Measurements from ENCODE around the gene EYS.
"Not testable (repeated sequence)": the region's sequence is repeated elsewhere in the genome, so short reads cannot be mapped to it uniquely, and the experiment has no call there.

The EYS gene

DNA sequence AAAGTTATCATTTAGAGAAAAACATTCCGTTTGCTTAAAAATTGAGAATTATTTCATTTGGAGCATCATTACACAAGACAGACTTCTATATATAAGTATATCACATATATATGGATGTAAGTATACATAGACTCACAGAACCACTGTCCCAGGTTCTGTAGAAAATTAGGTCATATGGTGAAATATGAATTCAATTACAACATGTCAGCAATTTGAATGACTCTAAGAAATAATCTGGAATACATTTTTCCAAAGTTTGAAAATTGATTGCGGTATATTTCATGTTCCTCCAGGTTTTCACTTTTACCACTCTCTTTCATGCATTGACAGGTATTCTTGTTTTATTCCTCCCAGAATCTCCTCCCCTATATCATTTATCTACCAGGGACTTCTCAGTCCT is 1179.1 kb downstream of the EYS start:
- DNase-seq: no peak

DNA sequence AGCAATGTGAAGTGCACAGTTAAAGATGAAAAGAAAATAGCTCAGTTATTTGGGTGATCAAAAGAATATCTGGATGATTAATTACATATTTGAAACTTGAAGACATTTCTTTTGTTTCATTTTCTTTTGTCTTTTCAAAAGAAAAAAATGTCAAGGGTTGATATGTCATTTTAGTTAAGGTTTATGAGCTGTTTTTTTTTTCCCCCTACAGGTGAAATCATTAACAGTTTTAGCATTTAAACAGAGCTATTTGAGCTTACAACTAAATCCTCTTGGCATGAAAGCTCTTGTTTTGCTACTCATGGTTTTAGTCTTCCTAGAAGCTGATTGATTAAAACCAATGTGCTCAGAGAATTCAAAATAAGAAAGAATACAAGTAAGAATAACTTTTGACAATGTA is 1184.2 kb downstream of the EYS start:
- no peak for DNase-seq

DNA sequence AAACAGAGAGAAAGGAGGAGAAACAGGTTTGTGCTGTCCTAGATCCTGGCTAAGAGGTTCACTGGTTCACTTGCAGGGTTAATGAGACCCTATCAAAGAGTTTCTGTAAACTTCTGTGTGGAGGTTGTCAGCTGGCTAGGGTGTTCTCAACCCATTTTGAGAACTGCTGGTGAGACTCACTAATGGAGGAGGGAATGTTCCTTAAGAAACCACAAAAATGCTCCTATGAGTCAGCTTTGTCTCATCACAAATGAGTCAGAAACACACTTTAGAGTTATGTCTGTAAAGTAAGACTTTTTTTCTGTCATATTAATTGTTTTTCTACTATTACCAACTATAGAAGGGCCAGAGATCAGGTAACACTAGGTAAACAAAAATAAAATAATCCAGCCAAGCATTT is 1187.0 kb downstream of the EYS start:
- DNase-seq: no peak

DNA sequence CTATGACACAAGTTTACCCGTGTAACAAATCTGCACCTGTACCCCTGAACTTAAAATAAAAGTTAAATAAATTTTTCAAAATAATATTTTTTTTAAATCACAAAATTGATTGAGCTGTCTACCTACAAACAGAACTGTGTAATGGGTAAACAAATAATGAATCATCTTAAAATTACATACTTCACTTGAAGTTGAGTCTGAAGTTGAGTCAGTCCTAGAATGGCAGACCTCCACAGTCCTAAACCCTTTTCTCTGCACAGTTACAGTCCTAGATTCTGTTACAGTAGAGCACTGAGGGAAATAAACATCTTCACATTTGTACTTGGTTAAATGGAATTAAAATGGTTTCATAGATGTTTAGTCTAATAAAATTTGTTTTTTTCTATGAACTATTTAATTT is 1190.6 kb downstream of the EYS start:
- no peak for DNase-seq

DNA sequence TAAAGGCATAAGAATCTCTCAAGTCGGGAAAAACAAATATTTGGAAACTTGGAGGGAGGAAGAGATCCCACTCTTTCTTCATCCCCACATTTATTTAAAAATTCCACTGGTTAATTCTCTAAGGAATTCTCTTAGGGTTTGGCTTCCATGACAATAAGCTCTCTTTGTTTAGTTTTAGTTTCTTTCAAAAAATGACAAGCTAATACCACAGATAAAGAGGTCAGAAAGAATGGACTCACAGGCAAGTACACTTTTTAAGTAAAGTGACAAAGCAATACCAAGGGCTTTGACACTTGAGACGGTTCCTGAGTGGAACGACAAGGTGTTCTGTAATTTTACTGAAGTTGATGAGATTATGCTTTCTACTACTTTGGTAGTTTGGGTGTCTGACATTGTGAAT is 1199.4 kb downstream of the EYS start:
- no peak for DNase-seq

DNA sequence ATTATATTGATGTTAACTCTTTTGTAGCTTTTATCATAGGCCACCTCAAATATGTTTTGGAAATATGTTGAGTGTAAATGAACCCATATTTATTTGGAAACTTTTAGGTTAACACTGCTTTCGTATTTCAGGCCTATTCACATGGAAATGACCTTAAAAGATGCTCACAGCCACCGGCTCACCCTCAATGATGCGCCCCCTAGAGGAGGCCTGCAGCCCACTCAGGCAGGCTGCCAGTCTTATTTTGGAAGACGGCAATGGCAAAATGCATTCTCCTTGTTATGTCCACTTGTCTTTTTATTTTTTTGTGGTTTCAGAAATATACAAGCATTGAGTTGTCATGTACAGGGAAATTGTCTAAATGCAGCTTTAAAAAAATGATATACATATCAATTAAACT is 1201.7 kb downstream of the EYS start:
- no peak for DNase-seq

DNA sequence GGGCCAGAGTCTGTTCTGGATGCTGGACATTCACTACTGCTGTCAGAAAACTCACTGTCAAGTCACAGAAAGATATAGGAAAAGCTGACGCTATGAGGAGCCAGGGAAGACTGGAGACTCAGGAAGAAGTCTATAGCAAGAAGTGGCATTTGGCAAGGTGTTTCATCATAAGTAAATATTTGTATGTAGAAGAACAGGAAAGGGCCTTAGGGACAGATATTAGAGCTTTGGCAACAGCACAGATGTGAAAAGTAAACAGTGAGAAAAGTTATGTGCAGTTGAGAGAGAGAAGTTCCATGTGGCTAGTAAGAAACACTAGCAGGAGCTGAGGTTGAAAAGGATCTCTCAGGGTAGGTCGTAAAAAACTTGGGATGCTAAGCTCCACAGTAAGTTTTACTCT is 1202.5 kb downstream of the EYS start:
- no peak for DNase-seq

DNA sequence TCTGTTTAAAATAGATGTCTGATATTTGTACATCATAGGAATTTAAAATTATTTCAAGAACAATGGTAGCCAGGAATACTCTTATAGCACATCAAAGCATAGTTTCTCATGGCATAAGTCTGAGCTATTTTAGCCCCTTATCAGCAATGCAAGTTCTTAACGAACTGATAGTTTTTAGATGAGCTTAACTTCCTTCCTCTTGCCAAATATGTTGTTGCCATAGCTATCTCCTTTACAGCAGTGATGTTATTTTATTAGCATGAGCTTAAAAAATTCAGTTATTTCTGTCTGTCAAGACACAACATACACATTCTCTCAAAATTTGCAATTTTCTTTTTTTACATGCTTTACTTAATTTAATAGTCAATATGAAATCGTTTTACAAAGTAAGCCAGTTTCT is 1204.2 kb downstream of the EYS start:
- no peak for DNase-seq

DNA sequence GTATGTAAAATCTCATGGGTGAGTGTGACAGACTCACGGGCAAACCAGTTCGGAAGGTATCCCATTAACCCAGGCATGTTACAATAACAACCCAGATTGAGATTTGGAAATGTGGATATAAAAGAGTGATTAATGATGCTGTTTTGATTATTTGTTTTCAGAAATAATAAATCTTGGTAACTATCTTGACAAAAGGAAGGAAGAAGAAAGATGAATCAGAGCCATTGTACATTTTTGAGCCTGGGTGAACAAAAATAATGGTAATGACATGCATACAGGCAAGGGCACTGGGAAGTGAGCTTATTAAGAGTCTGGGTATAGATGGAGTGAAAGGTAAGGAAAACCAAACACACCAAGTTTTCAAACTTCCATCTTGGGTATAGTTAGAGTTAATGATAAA is 1209.4 kb downstream of the EYS start:
- DNase-seq: no peak

DNA sequence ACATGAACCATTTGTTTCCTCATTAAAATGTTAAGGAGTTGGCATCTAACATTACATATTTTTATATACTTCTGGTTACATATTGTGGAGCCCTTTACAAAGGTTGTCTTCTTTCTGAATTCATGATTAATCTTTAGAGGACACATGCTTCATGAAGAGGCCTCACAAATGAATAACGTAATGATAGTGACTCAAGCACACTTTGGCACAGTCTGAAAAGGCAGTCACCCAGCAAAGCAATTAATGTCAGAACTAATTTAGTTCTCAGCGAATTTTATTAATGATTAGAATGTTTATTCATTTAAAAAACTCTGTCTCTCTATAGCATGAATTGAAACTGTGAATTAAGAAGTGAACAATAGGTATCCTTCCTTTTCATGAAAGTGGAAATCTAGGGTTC is 1217.3 kb downstream of the EYS start:
- DNase-seq: no peak

DNA sequence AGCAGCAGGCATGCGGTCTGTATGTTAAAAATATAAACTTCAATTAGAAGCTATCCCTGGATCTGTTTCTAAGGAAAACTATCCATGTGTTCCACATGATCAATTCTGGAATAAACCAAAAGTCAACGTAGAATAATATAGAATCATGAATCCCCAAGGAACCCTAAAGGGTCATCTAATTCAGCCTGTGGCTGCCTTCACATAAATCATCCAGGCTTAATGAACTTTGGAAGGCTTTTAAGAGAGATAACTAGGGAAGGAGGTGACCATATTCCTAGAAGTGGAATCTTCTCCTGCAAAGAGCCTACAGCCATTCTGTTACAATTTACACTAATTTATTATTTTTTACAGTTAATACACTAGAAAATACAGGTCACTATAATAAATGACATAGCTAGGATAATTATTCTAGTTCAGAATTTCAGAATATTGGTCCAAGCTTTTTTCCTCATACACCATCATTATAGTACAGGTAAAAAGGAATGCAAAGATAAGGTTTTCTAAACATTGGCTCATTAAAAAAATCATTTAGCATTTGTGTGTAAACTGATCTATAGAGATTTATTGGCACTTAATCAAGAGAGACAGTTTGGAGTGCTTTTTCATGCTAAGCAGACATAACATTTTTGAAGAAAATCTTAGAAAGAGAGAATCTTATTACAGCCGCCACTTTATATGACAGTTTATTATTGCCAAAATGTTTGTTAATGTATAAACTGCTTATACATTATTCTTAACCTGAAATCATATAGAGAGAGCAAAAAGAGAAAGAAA is 1220.3 kb downstream of the EYS start:
- no peak for DNase-seq

DNA sequence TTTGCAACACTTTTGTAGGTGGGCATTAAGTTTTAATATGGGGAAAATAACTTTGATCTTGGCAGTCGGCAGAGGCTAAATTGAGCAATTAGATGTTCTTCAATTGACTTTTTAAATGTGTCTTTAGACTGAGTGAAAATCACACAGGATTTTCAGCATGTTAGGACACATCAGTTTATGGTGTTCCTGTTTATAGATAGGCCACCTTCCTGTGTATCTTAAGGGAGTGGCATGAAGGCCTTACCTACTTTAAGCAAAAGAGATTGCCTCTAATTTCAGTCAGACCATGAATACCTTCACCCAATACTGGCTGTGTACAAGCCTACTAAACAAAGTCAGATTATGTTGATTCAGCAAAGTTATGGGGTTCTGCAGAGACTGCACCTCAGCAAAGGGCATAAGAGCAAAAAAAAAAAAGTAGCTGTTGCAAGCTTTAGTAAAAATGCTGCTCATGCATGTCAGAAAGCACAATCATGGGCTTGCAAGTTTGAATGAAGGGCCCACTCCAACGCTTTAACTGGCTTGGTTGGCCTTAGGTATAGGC is 1223.0 kb downstream of the EYS start:
- no peak for DNase-seq

DNA sequence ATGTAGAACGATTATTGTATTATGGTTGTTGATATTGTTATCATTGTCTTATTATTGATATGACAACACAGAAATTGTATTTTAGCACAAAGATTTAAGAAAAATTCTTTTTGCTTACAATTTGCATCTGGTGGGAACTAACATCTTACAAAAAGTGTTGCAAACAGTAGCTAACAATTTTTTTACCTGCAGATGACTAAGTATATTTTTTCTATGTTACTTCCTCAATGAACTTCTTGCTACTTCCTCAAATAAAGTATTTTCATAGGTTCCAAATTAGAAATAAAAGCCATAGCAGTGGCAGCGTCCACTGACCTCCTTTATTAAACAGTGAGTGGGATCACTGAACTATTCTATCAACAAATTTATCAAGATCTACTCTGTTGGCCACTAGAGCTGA is 1224.4 kb downstream of the EYS start:
- DNase-seq: no peak

DNA sequence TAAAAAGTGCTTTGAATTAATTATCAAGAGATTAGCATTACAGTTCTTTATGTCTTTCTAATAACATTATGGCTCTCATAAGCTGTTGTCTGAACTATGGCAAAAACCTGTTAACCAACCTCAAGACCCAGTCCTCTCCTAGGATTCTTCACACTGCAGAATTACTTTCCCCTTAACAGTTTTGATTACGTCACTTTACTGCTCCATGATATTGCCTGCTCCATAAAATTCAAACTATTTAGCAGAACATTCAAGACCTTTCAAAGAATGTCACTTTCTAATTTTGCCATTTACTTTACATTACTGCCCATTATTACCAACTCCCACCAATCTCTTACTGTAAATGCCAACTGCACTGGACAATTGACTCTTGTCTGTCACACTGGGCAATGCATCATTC is 1227.9 kb downstream of the EYS start:
- no peak for DNase-seq

DNA sequence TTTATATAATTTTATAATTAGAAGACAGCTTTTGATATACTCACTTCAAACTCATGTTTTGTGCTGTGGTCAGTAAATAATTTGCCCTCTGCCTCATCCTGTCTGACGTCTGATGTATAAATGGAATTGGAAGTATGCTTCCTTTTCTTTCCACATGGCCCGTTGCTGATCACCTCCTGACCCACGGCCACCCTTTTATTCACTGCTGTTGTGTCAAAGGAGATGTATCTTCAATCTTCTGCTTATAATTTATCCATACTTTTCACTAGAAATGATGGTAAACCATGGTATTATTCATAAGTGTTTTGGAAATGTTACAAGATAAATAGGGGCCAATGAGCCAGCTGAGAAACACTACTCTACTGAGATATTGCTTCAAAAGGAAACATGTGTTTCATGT is 1229.6 kb downstream of the EYS start:
- no peak for DNase-seq

DNA sequence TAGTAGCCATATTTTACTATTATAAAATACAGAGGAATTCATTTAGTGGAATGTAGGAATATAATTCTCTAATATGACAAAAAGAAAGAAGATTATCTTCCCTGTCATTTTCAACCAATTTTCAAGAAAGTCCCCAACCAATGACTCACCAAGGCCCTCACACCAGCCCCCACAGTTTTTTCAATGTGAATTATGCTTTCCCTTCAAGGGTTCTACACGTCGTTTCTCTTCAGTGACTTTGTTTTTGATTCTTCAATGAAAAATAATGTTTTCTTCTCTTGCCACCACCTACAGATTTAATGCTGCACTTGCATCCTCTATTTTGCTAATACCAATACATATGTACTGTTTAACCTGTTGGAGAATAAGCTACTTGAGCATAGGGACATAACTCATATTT is 1230.1 kb downstream of the EYS start:
- DNase-seq: no peak

DNA sequence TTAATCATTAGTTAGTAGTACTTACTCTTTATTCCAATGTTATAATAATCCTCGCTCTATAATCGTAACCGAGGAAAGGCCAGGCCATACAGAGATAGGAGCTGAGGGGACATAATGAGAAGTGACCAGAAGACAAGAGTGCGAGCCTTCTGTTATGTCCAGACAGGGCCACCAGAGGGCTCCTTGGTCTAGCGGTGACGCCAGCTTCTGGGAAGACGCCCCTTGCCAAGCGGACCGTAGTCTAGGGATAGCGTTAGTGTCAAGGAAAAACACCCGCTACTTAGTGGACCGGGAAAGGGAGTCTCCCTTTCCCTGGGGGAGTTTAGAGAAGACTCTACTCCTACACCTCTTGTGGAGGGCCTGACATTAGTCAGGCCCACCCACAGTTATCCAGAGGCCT is 1237.6 kb downstream of the EYS start:
- not testable (repeated sequence) for DNase-seq

DNA sequence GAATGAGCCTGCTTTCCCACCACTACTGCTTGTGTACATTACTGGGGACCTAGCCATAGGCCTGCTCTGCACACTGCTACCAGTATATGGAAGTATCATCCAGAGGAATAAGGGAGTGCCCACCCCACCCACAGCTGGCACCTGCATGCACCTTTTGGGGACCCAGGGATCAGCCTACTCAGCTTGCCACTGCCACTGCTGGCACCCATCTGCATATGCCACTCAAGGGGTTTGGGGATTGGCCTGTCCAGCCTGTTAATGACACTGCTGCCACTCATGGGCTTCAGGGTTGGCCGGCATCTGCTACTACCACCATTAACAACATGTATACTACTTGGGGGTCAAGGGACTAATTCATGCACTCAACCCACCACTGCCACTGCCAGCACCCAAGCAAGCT is 1239.4 kb downstream of the EYS start:
- no peak for DNase-seq

DNA sequence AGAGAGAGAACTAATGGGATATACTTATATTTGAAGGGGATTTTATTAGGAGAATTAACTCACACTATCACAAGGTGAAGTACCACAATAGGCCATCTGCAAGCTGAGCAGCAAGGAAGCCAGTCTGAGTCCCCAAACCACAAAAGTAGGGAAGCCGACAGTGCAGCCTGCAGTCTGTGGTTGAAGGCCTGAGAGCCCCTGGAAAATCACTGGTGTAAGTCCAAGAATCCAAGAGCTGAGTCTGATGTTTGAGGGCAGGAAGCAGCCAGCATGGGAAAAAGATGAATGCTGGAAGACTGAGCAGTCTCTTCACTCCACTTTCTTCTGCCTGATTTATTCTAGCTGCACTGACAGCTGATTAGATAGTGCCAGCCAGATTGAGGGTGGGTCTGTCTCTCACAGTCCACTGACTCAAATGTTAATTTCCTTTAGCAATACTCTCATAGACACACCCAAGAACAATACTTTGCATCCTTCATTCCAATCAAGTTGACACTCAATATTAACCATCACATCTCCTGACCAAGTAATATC is 1247.5 kb downstream of the EYS start:
- DNase-seq: no peak

DNA sequence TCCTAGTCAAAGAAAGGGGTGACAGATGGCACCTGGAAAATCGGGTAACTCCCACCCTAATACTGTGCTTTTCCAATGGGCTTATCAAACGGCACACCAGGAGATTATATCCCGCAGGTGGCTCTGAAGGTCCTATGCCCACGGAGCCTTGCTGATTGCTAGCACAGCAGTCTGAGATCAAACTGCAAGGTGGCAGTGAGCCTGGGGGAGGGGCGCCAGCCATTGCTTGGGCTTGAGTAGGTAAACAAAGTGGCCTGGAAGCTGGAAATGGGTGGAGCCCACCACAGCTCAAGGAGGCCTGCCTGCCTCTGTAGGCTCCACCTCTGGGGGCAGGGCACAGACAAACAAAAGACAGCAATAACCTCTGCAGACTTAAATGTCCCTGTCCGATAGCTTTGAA is 1258.9 kb downstream of the EYS start:
- DNase-seq: not testable (repeated sequence)

DNA sequence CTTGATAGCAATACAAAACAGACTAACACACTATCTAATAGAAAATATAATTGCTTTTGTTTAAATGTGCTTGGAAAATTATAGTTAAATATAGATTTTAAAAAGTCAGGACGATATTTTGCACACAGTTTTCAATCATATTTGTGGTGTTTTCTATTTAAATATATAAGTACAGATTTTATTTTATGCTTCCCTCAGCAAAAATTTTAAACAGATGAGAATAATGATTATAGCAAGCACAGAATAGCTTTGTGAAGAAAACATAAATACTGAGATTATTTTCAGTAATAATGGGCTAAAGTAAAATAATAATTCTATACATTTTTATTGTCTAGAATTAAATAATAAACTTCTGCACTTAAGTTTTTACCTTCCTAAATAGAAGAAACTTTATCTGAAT is 1262.0 kb downstream of the EYS start:
- DNase-seq: no peak

DNA sequence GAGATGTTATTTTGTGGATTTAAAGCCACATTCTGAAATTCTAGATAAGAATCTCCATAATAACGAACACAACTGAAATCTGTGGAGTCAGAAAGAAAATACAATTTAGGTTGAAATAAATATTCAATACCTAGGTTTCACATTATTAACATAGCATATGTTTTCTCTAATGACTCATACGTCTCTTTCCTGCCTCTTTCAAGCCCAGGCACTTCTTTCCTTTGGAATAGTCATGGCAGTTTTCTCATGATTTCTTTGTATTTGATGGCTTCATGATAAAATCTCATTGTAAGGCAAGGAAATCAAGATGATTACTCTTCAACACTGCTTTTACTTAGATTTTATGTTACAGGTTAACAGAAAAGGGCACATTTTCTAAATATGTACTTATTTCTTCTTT is 1267.8 kb downstream of the EYS start:
- DNase-seq: no peak

DNA sequence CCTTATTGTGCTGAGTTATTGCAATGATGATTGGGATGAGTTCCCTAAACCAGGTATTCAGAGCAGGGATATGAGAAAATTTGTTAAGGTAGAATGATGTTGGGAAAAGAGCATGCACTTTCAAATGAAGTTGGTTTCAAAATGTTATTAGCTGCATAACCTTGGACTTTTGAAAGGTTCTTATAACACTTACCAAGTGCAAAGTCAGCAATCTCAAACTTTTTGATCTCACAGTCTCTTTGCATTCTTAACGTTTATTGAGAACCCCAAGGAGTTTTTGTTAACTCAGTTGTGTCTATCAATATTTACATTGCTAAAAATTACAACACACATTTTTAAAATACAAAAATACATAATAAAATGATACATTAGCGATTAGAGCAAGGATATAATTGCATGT is 1269.0 kb downstream of the EYS start:
- DNase-seq: no peak

DNA sequence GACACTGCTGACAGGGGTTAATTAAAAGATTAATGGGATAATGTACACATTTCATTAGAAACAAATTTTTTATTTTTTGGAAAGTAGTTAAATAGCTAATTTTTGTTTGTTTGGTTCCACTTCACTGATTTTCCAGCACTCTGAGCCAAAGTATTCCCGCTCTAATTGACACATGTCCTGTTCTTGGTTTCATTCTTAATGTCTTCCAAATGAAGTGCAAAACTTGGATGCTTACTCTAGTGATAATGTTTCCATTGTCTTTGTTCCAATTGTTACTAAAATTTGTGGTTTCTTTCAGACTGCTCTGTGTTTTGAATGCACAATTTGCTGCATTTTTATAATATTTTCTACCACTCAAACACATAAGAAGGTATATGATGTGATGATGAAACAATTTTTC is 1277.1 kb downstream of the EYS start:
- no peak for DNase-seq

DNA sequence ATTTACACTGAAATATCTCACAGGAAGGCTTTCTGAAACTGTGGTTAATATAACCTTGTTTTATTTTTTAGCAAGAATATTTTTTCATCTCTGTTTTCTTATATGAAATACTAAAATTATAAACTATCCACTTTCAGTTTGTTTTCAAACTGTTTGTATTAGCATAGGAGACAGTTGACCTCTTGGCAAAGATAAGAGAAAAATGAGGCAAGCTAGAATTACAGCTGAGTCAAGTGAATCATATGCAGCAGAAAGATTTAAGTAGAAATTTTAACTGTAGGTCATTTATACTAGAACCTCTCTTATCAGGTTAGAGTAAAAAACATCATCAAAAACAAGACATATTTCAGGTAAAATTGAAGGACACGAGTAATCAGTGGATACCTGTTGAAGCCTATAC is 1278.8 kb downstream of the EYS start:
- no peak for DNase-seq
